ENCODE measurements around the gene RANBP3. TPM values are rescaled to one million over a fixed set of nuclear protein-coding genes. Genes with fewer than 3 reads are reported as not detected.

RANBP3 gene
- 38.1 to 44.7 TPM (median 43.9 TPM) in 5 replicates for total RNA-seq (2022; extraction: Qiagen RNA extraction; ENCODE audit: low read depth)

GRCh38 chr19:5977785-5978605, at the start of gene RANBP3:
TSS of gene RANBP3 (minus strand) at chr19:5978140. CDS start at chr19:5978082, 58 bp downstream.

GRCh38 chr19:5913739-5914357, 64.1 kb downstream of the RANBP3 start, which contains the start of gene CAPS:
TSS of gene CAPS (plus strand) at chr19:5914254. CDS start at chr19:5914407, 153 bp downstream.

DNA sequence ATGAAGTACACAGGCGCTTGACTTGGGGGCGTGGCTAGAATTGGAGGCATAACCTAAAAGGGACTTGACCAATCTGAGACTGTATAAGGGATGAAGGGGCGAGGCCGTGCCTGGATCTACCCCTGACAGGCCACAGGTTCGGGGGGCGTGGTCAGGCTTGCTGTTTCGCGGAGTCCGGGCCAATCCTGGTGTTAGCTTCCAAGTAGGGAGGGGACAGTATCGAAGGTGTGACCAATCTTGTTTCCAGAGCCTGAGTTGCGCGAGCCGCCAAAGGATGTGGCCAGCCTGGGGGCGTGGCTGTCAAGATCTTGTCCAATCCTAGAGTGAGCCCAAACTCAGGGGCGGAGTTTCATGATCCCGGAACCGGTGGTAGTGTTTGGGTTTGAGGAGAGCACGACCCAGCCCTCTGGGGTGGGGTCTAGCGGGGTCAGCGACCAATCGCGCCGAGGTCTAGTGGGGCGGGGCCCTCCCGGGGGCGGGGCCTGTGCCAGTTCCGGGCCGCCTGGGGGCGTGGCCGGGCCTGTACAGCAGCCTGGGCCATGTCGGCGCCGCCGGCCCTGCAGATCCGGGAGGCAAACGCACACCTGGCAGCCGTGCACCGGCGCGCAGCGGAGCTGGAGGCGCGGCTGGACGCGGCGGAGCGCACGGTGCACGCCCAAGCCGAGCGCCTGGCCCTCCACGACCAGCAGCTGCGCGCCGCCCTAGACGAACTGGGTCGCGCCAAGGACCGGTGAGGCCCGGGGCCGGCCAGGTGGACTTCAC, 73.4 kb downstream of the RANBP3 start, which contains the start of gene VMAC:
TSS of gene VMAC (plus strand) at position 521 of the 762 bp plus-strand sequence. CDS start at position 540, 19 bp downstream.

DNA sequence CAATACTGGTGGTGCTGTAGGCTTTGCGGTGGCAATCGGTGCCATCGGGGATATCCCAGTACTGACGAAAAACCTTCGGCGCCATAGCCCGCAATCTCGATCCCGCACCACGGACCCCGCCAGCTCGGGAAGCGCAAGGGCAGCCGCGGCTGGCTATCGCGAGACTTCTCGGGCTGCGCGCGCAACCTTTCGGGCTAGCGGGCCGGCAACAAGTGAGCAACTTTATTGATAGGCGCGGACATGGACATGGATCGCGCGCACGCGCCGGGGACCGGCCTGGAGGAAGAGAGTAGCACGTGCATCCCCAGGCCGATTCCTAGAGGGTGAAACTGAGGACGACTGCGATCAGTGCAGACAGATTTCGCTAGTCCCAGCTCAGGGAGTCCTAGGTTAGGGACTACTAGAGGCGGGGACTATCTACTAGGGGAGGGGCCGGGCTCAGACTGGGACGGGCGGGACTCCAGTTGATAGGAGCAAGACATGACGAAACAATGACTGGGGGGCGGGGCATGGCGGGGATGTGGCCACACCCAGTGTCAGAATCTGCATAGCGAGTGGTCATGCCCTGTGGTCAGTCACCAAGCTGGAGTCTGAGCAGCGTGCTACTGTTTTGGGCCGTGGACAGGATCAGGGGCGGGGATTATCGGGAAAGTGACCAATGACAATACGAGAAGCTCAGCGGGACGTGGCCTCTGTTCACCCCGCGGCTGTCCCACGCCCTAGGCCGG, 74.2 kb downstream of the RANBP3 start, which contains the start of gene NDUFA11:
TSS of gene NDUFA11 (minus strand) at position 167 of the 728 bp plus-strand sequence. CDS start at position 85, 82 bp downstream.

Other genes with a start within 250 kb of the RANBP3 start
- 1.7 to 3.5 TPM (median 2.5 TPM) in 5 replicates for gene PRR22, start 193.4 kb downstream of the RANBP3 start, total RNA-seq (2022; extraction: Qiagen RNA extraction; ENCODE audit: low read depth)
- 28.4 to 34.0 TPM (median 31.9 TPM) in 5 replicates for gene DUS3L, start 187.0 kb downstream of the RANBP3 start, total RNA-seq (2022; extraction: Qiagen RNA extraction; ENCODE audit: low read depth)
- 0.37 to 0.89 TPM (median 0.58 TPM) in 5 replicates for gene NRTN, start 173.1 kb downstream of the RANBP3 start, total RNA-seq (2022; extraction: Qiagen RNA extraction; ENCODE audit: low read depth)
- not detected in 5 replicates for gene FUT6, start 138.4 kb downstream of the RANBP3 start, total RNA-seq (2022; extraction: Qiagen RNA extraction; ENCODE audit: low read depth)
- gene FUT3, start 126.7 kb downstream of the RANBP3 start, total RNA-seq (2022; extraction: Qiagen RNA extraction; ENCODE audit: low read depth): 0.12 to 0.15 TPM in 2 of 5 replicates, not detected in the others
- not detected in 5 replicates for gene FUT5, start 107.6 kb downstream of the RANBP3 start, total RNA-seq (2022; extraction: Qiagen RNA extraction; ENCODE audit: low read depth)
- gene NDUFA11, start 74.3 kb downstream of the RANBP3 start, total RNA-seq (2022; extraction: Qiagen RNA extraction; ENCODE audit: low read depth): 204 to 303 TPM (median 278 TPM) in 5 replicates
- gene VMAC, start 73.3 kb downstream of the RANBP3 start, total RNA-seq (2022; extraction: Qiagen RNA extraction; ENCODE audit: low read depth): 0.29 to 0.79 TPM (median 0.41 TPM) in 5 replicates
- gene CAPS, start 63.9 kb downstream of the RANBP3 start, total RNA-seq (2022; extraction: Qiagen RNA extraction; ENCODE audit: low read depth): 0.59 to 1.3 TPM (median 0.92 TPM) in 5 replicates
- 5.2 to 9.9 TPM (median 7.7 TPM) in 5 replicates for gene RFX2, start 132.4 kb upstream of the RANBP3 start, total RNA-seq (2022; extraction: Qiagen RNA extraction; ENCODE audit: low read depth)
- not detected in 5 replicates for gene ACSBG2, start 157.5 kb upstream of the RANBP3 start, total RNA-seq (2022; extraction: Qiagen RNA extraction; ENCODE audit: low read depth)